Sigmoid colon (tissue), 4 donors: ENCODE measurements around the gene TMEM53.

Experiments
- CTCF ChIP-seq, 4 experiments: fragments of 450-650 bp in 3 of 4; fragments of 200-600 bp in 1 of 4; IDR thresholded peaks; one replicate each; pipeline ENCODE4 v1.5.1; 2016 to 2019; ENCODE audit warnings: antibody characterized with exemption in 4 of 4, mild to moderate bottlenecking in 3 of 4, moderate library complexity in 2 of 4
- EP300 ChIP-seq, 4 donors: sonication (generic); formaldehyde crosslinking; IDR thresholded peaks; one replicate each; pipeline ENCODE4 v1.6.1; 2017; ENCODE audit warnings: antibody characterized with exemption in 4 of 4

GRCh38 chr1:44678626-44679025 is 4.3 kb upstream of the TMEM53 start:
- TF ChIP-seq CTCF (IDR thresholded peaks at IDR 0.05) = no peak
- no peak for TF ChIP-seq EP300 (IDR thresholded peaks at IDR 0.05)
